Keratinocyte (primary cell): Measurements from ENCODE around the gene PLXNB1.

Experiments
- CTCF ChIP-seq, 3 experiments: IDR thresholded peaks in 1 of 3; conservative IDR thresholded peaks in 1 of 3; optimal IDR thresholded peaks in 1 of 3; 2 replicates in 2 of 3; 3 replicates in 1 of 3; pipeline versions ENCODE3 to v1.5.1; 2011; ENCODE audit warnings: low read length in 3 of 3, mild to moderate bottlenecking in 3 of 3, moderate library complexity in 2 of 3, control low read depth in 1 of 3, inconsistent platforms in 1 of 3; ENCODE audit not compliant: insufficient read depth in 2 of 3; ENCODE audit errors: extremely low read depth in 1 of 3
- EZH2 ChIP-seq: IDR thresholded peaks from one replicate; pipeline ENCODE4 v1.6.1; 2012; ENCODE audit warnings: inconsistent platforms, mild to moderate bottlenecking, low read length, moderate library complexity

GRCh38 chr3:48403533-48404439 lies 26.1 kb downstream of the PLXNB1 start:
- TF ChIP-seq CTCF (optimal IDR thresholded peaks at IDR 0.05 in 1 of 3, IDR thresholded peaks at IDR 0.05 in 1 of 3, conservative IDR thresholded peaks at IDR 0.05 in 1 of 3; ENCODE audit: extremely low read depth in 1 of 3, insufficient read depth in 2 of 3, low read length in 3 of 3) (no peak), EZH2 (no peak)
